Psoas muscle (tissue), 8 donors: Measurements from ENCODE around the gene CCNI. TPM values are rescaled to one million over a fixed set of nuclear protein-coding genes. Genes with fewer than 3 reads are reported as not detected.
A peak's percentile ranks its signal among the peaks of the same experiment; 100 is the strongest.

ENCODE experiments used
- ATAC-seq, 4 donors: fragments of 200-7000 bp; cut with Tn5 transposase; one replicate each; pipeline ENCODE4 v1.9.1; 2020; ENCODE audit warnings: moderate library complexity in 3 of 4, mild to moderate bottlenecking in 2 of 4
- DNase-seq, 2 donors: peaks; one replicate each; pipeline ENCODE4 v3.0.0-alpha.2; 2020
- H3K27ac ChIP-seq: fragments of 200-600 bp; one replicate; pipeline ENCODE4 v1.8.0; 2022
- H3K27me3 ChIP-seq, 3 donors: fragments of 200-600 bp in 1 of 3; one replicate each; pipeline versions ENCODE4 v1.6.1 to v1.8.0; 2013 to 2022; ENCODE audit warnings: low read length in 2 of 3, mild to moderate bottlenecking in 2 of 3, moderate library complexity in 1 of 3; ENCODE audit not compliant: insufficient read depth in 3 of 3
- H3K36me3 ChIP-seq, 2 donors: fragments of 200-600 bp in 1 of 2; one replicate each; pipeline versions ENCODE4 v1.6.1 to v1.8.0; 2013 to 2022; ENCODE audit warnings: low read depth in 1 of 2, mild to moderate bottlenecking in 1 of 2, moderate library complexity in 1 of 2; ENCODE audit not compliant: insufficient read depth in 1 of 2
- H3K4me1 ChIP-seq: fragments of 200-600 bp; one replicate; pipeline ENCODE4 v1.8.0; 2022
- H3K4me3 ChIP-seq: fragments of 200-600 bp; one replicate; pipeline ENCODE4 v1.8.0; 2022; ENCODE audit warnings: mild to moderate bottlenecking
- H3K9me3 ChIP-seq: fragments of 200-600 bp; one replicate; pipeline ENCODE4 v1.8.0; 2022
- CTCF ChIP-seq: fragments of 200-600 bp; IDR thresholded peaks from one replicate; pipeline ENCODE4 v1.8.0; 2022; ENCODE audit warnings: antibody characterized with exemption
- WGBS, 3 donors: extraction: QIAGEN DNeasy Blood & Tissue Kit; methylation state at CpG; one replicate each; pipeline versions ENCODE4 v1.1.6 to v1.1.7; 2013; 5-methylcytosine and 5-hydroxymethylcytosine counted together
- intact Hi-C, 2 donors: fragments of 100-400 bp; cut with DNase I; formaldehyde crosslinking; loops; one replicate each; pipeline versions ENCODE4 v1.11.0 to v1.14.2; 2022
- polyA plus RNA-seq, 3 donors: library from polyadenylated mRNA; stranded (reverse); fragments of 200-250 nt; gene quantifications; one replicate each; pipeline ENCODE4 v1.2.3, GENCODE V29; 2013
- total RNA-seq, 4 donors: library from RNA; stranded (reverse); fragmentation: NEBNext Ultra II Directional in 2 of 4; extraction: Animal tissue kit (Norgen Biotek cat#: 25700) in 2 of 4; gene quantifications; one replicate each; pipeline versions ENCODE4 v1.2.1 to v1.2.4, GENCODE V29; 2021 to 2023
- donor health status: healthy with polysubstance abuse.
- donor health status: DM: no; HTN: no; CAD: no; lungs with moderate emphysema.
- donor health status: Bipolar disorder and iron deficiency.
- donor health status: healthy.
- donor health status: DM: yes; HTN: yes; CAD: no.
- donor health status: DM: no; HTN: no; CAD: no.
- donor health status: DM: no; HTN: no; CAD: no.
- donor health status: DM: yes; HTN: yes; CAD: no.

The CCNI gene
- total and polyA plus RNA-seq, 7 donors = 82.1 to 182 (median 147) TPM

GRCh38 chr4:77065382-77065781 lies 10.4 kb downstream of the CCNI start:
- intact Hi-C loops = no loop called here
- Histone ChIP-seq H3K9me3 (no peaks in the 10 kb centered on the region), H3K36me3 (peaks cover 4 to 59% of the 10 kb centered on the region in 2 donors), H3K27ac (no peak overlapping the region), H3K4me1 (peaks cover 14% of the 10 kb centered on the region), H3K27me3 (no peaks in the 10 kb centered on the region), H3K4me3 (no peak overlapping the region)
- ATAC-seq = no peak
- no peak for TF ChIP-seq CTCF
- 95 to 100% (median 96%) methylated on average over 1 of the region's 1 CpG for WGBS, 3 donors
- no peak for DNase-seq

- Histone ChIP-seq H3K4me3 (no peak overlapping the region), H3K36me3 (peaks cover 4 to 84% of the 10 kb centered on the region in 2 donors), H3K27me3 (no peaks in the 10 kb centered on the region), H3K27ac (no peak overlapping the region), H3K9me3 (no peaks in the 10 kb centered on the region), H3K4me1 (peaks cover 2% of the 10 kb centered on the region)
- DNase-seq (no peak), ATAC-seq (no peak)
- intact Hi-C loops = no loop called here
- TF ChIP-seq CTCF = no peak
Observed at GRCh38 chr4:77062856-77063255, 12.9 kb downstream of the CCNI start.

GRCh38 chr4:77052352-77052751 lies 23.4 kb downstream of the CCNI start:
- DNase-seq (no peak), ATAC-seq (peak in 3 of 4 donors; percentile 37 to 55 (median 48))
- H3K4me1 ChIP-seq = peaks cover 9% of the 10 kb centered on the region
- no peak overlapping the region for H3K4me3 ChIP-seq
- H3K27me3 ChIP-seq = no peaks in the 10 kb centered on the region
- H3K36me3 ChIP-seq = peaks cover 7 to 95% of the 10 kb centered on the region in 2 donors
- intact Hi-C loops = loop anchor here in 1 of 2 donors (5.0 kb wide), 1 partner anchor 150 kb away; no protein-coding TSS in a partner anchor
- no peaks in the 10 kb centered on the region for H3K9me3 ChIP-seq
- 67 to 77% (median 68%) methylated on average over 3 of the region's 3 CpGs for WGBS, 3 donors
- peak; percentile 39 for TF ChIP-seq CTCF
- H3K27ac ChIP-seq = no peak overlapping the region

- no peaks in the 10 kb centered on the region for H3K27me3 ChIP-seq
- DNase-seq (no peak), ATAC-seq (no peak)
- TF ChIP-seq CTCF = no peak
- H3K27ac ChIP-seq = no peak overlapping the region
- intact Hi-C loops = loop anchor here in 1 of 2 donors (5.0 kb wide), 1 partner anchor 151 kb away; no protein-coding TSS in a partner anchor
- 68 to 76% (median 72%) methylated on average over 3 of the region's 3 CpGs for WGBS, 3 donors
- peaks cover 7 to 98% of the 10 kb centered on the region in 2 donors for H3K36me3 ChIP-seq
- H3K9me3 ChIP-seq = no peaks in the 10 kb centered on the region
- no peak overlapping the region for H3K4me3 ChIP-seq
- peaks cover 2% of the 10 kb centered on the region for H3K4me1 ChIP-seq
Observed at GRCh38 chr4:77050962-77051361, 24.8 kb downstream of the CCNI start.

GRCh38 chr4:77047037-77047436 lies 28.8 kb downstream of the CCNI start:
- TF ChIP-seq CTCF = peak; percentile 17
- intact Hi-C loops = loop anchor here in 1 of 2 donors (10.0 kb wide), 2 partner anchors 92 to 532 kb away; no protein-coding TSS in a partner anchor
- no peak overlapping the region for H3K4me3 ChIP-seq
- peaks cover 11% of the 10 kb centered on the region for H3K4me1 ChIP-seq
- H3K9me3 ChIP-seq = no peaks in the 10 kb centered on the region
- peaks cover 0 to 65% of the 10 kb centered on the region in 2 donors for H3K36me3 ChIP-seq
- DNase-seq (no peak), ATAC-seq (no peak)
- no peaks in the 10 kb centered on the region for H3K27me3 ChIP-seq
- H3K27ac ChIP-seq = no peak overlapping the region
